ENCODE data around the gene DEFB131B. TPM values are rescaled to one million over a fixed set of nuclear protein-coding genes. Genes with fewer than 3 reads are reported as not detected.

The DEFB131B gene
- total and polyA plus RNA-seq, 8 donors: not detected

DNA sequence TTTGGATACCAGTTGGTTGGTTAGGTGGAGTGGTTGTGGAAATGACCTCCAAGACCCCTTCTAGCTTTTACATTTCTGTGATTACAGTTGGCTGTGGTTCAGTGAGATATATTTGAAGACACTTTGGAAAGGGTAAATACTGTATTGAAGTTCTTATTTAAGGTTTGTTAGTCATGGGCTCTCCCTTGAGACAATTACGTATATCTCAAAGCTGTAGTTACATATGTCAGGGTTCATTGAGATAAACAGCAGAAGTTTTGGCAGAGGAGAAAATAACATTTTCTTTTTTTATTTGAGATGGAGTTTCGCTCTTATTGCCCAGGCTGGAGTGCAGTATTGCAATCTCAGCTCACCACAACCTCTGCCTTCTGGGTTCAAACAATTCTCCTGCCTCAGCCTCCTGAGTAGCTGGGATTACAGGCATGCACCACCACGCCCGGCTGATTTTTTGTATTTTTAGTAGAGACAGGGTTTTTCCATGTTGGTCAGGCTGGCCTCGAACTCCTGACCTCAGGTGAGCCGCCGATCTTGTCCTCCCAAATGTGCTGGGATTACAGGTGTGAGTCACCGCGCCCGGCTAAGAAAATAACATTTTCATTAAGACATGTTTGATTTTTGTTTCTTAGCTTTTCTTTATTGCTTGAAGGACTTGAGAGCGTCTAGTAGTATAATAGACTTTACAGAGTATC, 52.4 kb downstream of the DEFB131B start:
- no peak for FAIRE-seq
- H3K4me1 ChIP-seq: peaks cover 5 to 28% (median 9%) of the 10 kb centered on the region in 3 donors
- no peak overlapping the region for H3K4me3 ChIP-seq
- intact Hi-C loops (cut with DNase I): no loop called here
- 71 to 73% methylated on average over 11 of the region's 11 CpGs for WGBS, 2 donors
- no peak overlapping the region for H3K27ac ChIP-seq
- H3K27me3 ChIP-seq: no peaks in the 10 kb centered on the region
- no peak for DNase-seq
- H3K36me3 ChIP-seq: no peaks in the 10 kb centered on the region
- ATAC-seq: no peak
- TF ChIP-seq, protein P1, sequence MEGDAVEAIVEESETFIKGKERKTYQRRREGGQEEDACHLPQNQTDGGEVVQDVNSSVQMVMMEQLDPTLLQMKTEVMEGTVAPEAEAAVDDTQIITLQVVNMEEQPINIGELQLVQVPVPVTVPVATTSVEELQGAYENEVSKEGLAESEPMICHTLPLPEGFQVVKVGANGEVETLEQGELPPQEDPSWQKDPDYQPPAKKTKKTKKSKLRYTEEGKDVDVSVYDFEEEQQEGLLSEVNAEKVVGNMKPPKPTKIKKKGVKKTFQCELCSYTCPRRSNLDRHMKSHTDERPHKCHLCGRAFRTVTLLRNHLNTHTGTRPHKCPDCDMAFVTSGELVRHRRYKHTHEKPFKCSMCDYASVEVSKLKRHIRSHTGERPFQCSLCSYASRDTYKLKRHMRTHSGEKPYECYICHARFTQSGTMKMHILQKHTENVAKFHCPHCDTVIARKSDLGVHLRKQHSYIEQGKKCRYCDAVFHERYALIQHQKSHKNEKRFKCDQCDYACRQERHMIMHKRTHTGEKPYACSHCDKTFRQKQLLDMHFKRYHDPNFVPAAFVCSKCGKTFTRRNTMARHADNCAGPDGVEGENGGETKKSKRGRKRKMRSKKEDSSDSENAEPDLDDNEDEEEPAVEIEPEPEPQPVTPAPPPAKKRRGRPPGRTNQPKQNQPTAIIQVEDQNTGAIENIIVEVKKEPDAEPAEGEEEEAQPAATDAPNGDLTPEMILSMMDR (IDR thresholded peaks at IDR 0.05): no peak
- H3K9me3 ChIP-seq: no peaks in the 10 kb centered on the region

DNA sequence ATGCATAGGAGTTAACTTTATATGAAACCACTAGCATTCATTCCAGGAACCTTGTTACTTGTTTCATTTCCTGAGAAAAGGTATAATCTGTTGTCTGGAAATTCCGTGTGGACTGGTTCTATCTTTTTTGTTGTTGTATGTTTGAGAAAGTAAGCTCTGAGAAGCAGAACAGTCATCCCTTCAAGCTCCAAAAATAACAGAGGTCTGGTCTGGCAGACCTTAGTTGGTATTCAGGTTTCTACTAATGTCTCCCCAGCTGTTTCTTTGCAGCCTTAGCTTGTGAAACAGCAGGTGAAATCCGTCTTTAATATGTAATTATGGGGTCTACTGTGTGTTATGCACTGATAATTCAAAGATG, 53.0 kb downstream of the DEFB131B start:
- H3K4me3 ChIP-seq: no peak overlapping the region
- H3K4me1 ChIP-seq: peaks cover 5 to 28% (median 9%) of the 10 kb centered on the region in 3 donors
- intact Hi-C loops (cut with DNase I): no loop called here
- no peaks in the 10 kb centered on the region for H3K36me3 ChIP-seq
- WGBS, 2 donors: 45 to 60% methylated on average over 2 of the region's 2 CpGs
- no peak overlapping the region for H3K27ac ChIP-seq
- TF ChIP-seq, protein P1 (IDR thresholded peaks at IDR 0.05): no peak
- H3K27me3 ChIP-seq: no peaks in the 10 kb centered on the region
- DNase-seq (no peak), FAIRE-seq (no peak), ATAC-seq (no peak)
- H3K9me3 ChIP-seq: no peaks in the 10 kb centered on the region

DNA sequence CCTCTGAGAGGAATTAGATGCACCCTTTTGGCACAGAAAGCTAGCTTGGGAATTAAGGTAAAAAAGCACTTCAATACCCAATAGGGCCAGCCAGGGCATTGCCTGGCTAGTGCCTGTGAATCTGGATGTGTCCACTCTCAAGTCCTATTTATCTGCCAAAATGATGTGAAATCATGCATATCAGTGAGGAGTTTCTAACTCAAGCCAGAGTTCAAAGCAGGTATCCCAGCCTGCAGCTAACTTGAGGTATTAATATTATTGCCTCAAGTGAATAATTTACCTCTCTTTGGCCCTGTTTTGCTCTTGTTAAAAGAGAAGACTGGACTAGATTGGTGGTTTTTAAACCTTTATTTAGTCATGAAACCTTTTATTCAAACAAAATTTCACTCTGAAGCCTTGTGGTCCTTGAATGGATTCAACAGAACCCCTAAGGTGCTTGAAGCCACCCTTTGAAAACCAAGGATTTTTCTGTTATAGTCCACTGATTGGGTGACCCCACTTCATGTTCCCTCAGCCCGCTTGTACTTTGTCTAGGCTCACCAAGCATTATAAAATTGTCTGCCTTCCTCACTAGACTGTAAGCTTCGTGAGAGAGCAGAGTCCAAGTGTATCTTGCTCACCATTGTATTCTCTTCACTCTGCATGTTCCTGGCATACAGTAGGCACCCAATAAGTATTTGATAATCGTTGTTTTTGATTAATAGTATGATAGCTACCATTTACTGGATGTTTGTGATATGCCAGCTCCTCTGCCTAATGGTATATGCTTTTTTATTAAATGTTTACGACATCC, 55.1 kb downstream of the DEFB131B start:
- H3K4me3 ChIP-seq: no peak overlapping the region
- peaks cover 5 to 37% (median 9%) of the 10 kb centered on the region in 3 donors for H3K4me1 ChIP-seq
- H3K27me3 ChIP-seq: no peaks in the 10 kb centered on the region
- H3K9me3 ChIP-seq: no peaks in the 10 kb centered on the region
- FAIRE-seq (no peak), DNase-seq (no peak), ATAC-seq (no peak)
- TF ChIP-seq, protein P1 (IDR thresholded peaks at IDR 0.05): no peak
- H3K27ac ChIP-seq: no peak overlapping the region
- intact Hi-C loops (cut with DNase I): no loop called here
- no peaks in the 10 kb centered on the region for H3K36me3 ChIP-seq
- 81 to 84% methylated on average over 4 of the region's 4 CpGs for WGBS, 2 donors

Other genes starting within 250 kb of the DEFB131B start
- gene DEFB108B, start 45.3 kb upstream of the DEFB131B start, total RNA-seq: not detected
- not detected for gene DEFB108B, start 45.3 kb upstream of the DEFB131B start, polyA plus RNA-seq
- gene XNDC1N, start 50.1 kb downstream of the DEFB131B start, total RNA-seq: 1 to 10 TPM; 2.5 to 6.4 (median 4.3) TPM
- gene XNDC1N, start 50.1 kb downstream of the DEFB131B start, polyA plus RNA-seq: 1 to 10 TPM; 2.1 to 3.8 TPM
- 10 to 100 TPM; 12.3 to 20.7 (median 13.8) TPM for gene RNF121, start 50.6 kb downstream of the DEFB131B start, total RNA-seq
- gene RNF121, start 50.6 kb downstream of the DEFB131B start, polyA plus RNA-seq: 10 to 100 TPM; 10.9 to 14.4 TPM
- gene IL18BP, start 120.5 kb downstream of the DEFB131B start, total RNA-seq: 1 to 10 TPM; 2.3 to 5.2 (median 3.4) TPM
- 1 to 10 TPM; 6.5 to 7.8 TPM for gene IL18BP, start 120.5 kb downstream of the DEFB131B start, polyA plus RNA-seq
- gene NUMA1, start 202.1 kb downstream of the DEFB131B start, total RNA-seq: 100 to 1,000 TPM in 1 of 6 donors, 10 to 100 TPM in 5; 68.8 to 138 (median 96.9) TPM
- 100 to 1,000 TPM; 185 to 216 TPM for gene NUMA1, start 202.1 kb downstream of the DEFB131B start, polyA plus RNA-seq
- 1 to 10 TPM; 3.2 to 8.3 (median 4.9) TPM for gene LRRC51, start 202.4 kb downstream of the DEFB131B start, total RNA-seq
- gene LRRC51, start 202.4 kb downstream of the DEFB131B start, polyA plus RNA-seq: 1 to 10 TPM; 2.9 to 9.4 TPM
- 10 to 100 TPM; 24.9 to 42.5 (median 34.7) TPM for gene LAMTOR1, start 224.8 kb downstream of the DEFB131B start, total RNA-seq
- gene LAMTOR1, start 224.8 kb downstream of the DEFB131B start, polyA plus RNA-seq: 10 to 100 TPM; 34.8 to 71.8 TPM
- not detected for gene TOMT, start 227.5 kb downstream of the DEFB131B start, total RNA-seq
- not detected for gene TOMT, start 227.5 kb downstream of the DEFB131B start, polyA plus RNA-seq
- gene ANAPC15, start 234.2 kb downstream of the DEFB131B start, total RNA-seq: 10 to 100 TPM in 5 of 6 donors, 1 to 10 TPM in 1; 6.7 to 19.8 (median 13.5) TPM
- 10 to 100 TPM; 32.7 to 35.0 TPM for gene ANAPC15, start 234.2 kb downstream of the DEFB131B start, polyA plus RNA-seq

Data from pancreas (tissue), 10 donors.